K562 (cell line): ENCODE data around the gene HIPK2. TPM values are rescaled to one million over a fixed set of nuclear protein-coding genes. Genes with fewer than 3 reads are reported as not detected.

ENCODE experiments used
- BCOR ChIP-seq: fragments of 450-650 bp; IDR thresholded peaks from 2 replicates; pipeline ENCODE4 v1.6.1; 2016
- BRCA1 ChIP-seq, 2 experiments: fragments of 450-650 bp in 1 of 2; sonication (generic) in 1 of 2; formaldehyde crosslinking in 1 of 2; IDR thresholded peaks; 2 replicates each; pipeline versions ENCODE4 v1.5.0 to v1.6.1; 2017 to 2020; ENCODE audit warnings: mild to moderate bottlenecking in 1 of 2, missing genetic modification reagents in 1 of 2
- BRD4 ChIP-seq: fragments of 200-600 bp; sonication (generic); IDR thresholded peaks from 2 replicates; pipeline ENCODE4 v1.6.1; 2017; ENCODE audit warnings: inconsistent platforms
- CHCHD3 ChIP-seq: fragments of 250-450 bp; sonication (Bioruptor Pico); IDR thresholded peaks from 2 replicates; pipeline ENCODE4 v2.1.2; 2022; ENCODE audit warnings: mild to moderate bottlenecking
- CTCF ChIP-seq, 3 experiments: IDR thresholded peaks in 2 of 3; conservative IDR thresholded peaks in 1 of 3; 2 replicates each; pipeline ENCODE4 v1.5.1; 2011 to 2012; ENCODE audit warnings: low read length in 3 of 3, mild to moderate bottlenecking in 3 of 3, control low read depth in 2 of 3, improper control_type of control experiment in 1 of 3, inconsistent platforms in 1 of 3, low read depth in 1 of 3, mixed read lengths in 1 of 3, moderate library complexity in 1 of 3; ENCODE audit not compliant: insufficient read depth in 2 of 3
- IRF2 ChIP-seq: sonication (generic); formaldehyde crosslinking; IDR thresholded peaks from 2 replicates; pipeline ENCODE4 v1.8.1; 2022; ENCODE audit warnings: mild to moderate bottlenecking, missing genetic modification reagents
- KDM5B ChIP-seq: fragments of 200-600 bp; sonication (generic); IDR thresholded peaks from 2 replicates; pipeline ENCODE4 v1.6.1; 2012; ENCODE audit warnings: low read depth, mild to moderate bottlenecking, moderate library complexity, low read length, control low read depth, inconsistent platforms; ENCODE audit not compliant: insufficient replicate concordance
- NFATC3 ChIP-seq: fragments of 450-650 bp; IDR thresholded peaks from 2 replicates; pipeline ENCODE4 v1.6.1; 2017; ENCODE audit warnings: mild to moderate bottlenecking
- NFRKB ChIP-seq: fragments of 450-650 bp; IDR thresholded peaks from 2 replicates; pipeline ENCODE4 v1.6.1; 2016; ENCODE audit warnings: low read depth
- PHB ChIP-seq: fragments of 250-450 bp; sonication (Bioruptor Pico); IDR thresholded peaks from 2 replicates; pipeline ENCODE4 v1.5.0; 2021
- POLR2G ChIP-seq: fragments of 200-400 bp; formaldehyde crosslinking; IDR thresholded peaks from 2 replicates; pipeline ENCODE4 v1.6.1; 2017; ENCODE audit warnings: low read depth, mild to moderate bottlenecking, antibody characterized with exemption, low read length, moderate library complexity
- RBM14 ChIP-seq: fragments of 200-400 bp; formaldehyde crosslinking; IDR thresholded peaks from 2 replicates; pipeline ENCODE4 v1.6.1; 2018; ENCODE audit warnings: low read depth, mild to moderate bottlenecking, low read length, moderate library complexity, borderline replicate concordance; ENCODE audit not compliant: insufficient read depth
- SP1 ChIP-seq: sonication (generic); formaldehyde crosslinking; IDR thresholded peaks from 2 replicates; pipeline ENCODE4 v1.8.1; 2022; ENCODE audit warnings: mild to moderate bottlenecking, missing genetic modification reagents
- TRIM28 ChIP-seq: fragments of 450-650 bp; IDR thresholded peaks from 2 replicates; pipeline ENCODE4 v1.6.1; 2017
- ZKSCAN3 ChIP-seq: fragments of 250-450 bp; sonication (Bioruptor Pico); IDR thresholded peaks from 2 replicates; pipeline ENCODE4 v1.4.0; 2020
- ZNF12 ChIP-seq: sonication (generic); formaldehyde crosslinking; IDR thresholded peaks from 2 replicates; pipeline ENCODE4 v1.4.0; 2020; ENCODE audit warnings: mild to moderate bottlenecking, missing genetic modification reagents
- ZNF347 ChIP-seq: fragments of 450-650 bp; formaldehyde crosslinking; IDR thresholded peaks from 2 replicates; pipeline ENCODE4 v1.4.0; 2020; ENCODE audit warnings: low read depth, mild to moderate bottlenecking, moderate library complexity
- polyA plus RNA-seq, 8 experiments: library from polyadenylated mRNA; depleted of rRNA in 4 of 8; stranded (reverse) in 5 of 8; unstranded in 3 of 8; fragments of >200 nt; fragmentation: Nextera tagmentation in 2 of 8; fragmentation: Illumina TruSeq in 1 of 8; extraction: Ambion mirVana in 2 of 8; extraction: Trizol in 1 of 8; gene quantifications; 2 replicates each; pipeline versions ENCODE4 v1.2.1 to v1.2.3, GENCODE V29; 2011 to 2014; ENCODE audit warnings: inconsistent platforms in 1 of 8, missing spikeins in 1 of 8
- total RNA-seq, 7 experiments: library from RNA; depleted of rRNA in 6 of 7; stranded (reverse); fragments of >200 nt in 6 of 7; fragmentation: Illumina TruSeq in 2 of 7; extraction: Trizol in 2 of 7; gene quantifications; 2 replicates each; pipeline versions ENCODE4 v1.2.1 to v1.2.3, GENCODE V29; 2011 to 2021; ENCODE audit warnings: low replicate concordance in 1 of 7
- TF ChIP-seq, protein P1 (sequence below): fragments of 250-450 bp; sonication (Bioruptor Pico); IDR thresholded peaks from 2 replicates; pipeline ENCODE4 v1.4.0; 2020; ENCODE audit warnings: mild to moderate bottlenecking
- TF ChIP-seq, protein P2 (sequence below): fragments of 150-350 bp; IDR thresholded peaks from 2 replicates; pipeline ENCODE4 v1.6.1; 2014; ENCODE audit warnings: low read depth, mild to moderate bottlenecking, low read length, borderline replicate concordance

HIPK2 gene
- total and polyA plus RNA-seq, 9 of the 15 experiments (the other 6 are each of a cell fraction or from before 2014, with no cell fraction given): 0.69 to 19.8 (median 5.1) TPM

DNA sequence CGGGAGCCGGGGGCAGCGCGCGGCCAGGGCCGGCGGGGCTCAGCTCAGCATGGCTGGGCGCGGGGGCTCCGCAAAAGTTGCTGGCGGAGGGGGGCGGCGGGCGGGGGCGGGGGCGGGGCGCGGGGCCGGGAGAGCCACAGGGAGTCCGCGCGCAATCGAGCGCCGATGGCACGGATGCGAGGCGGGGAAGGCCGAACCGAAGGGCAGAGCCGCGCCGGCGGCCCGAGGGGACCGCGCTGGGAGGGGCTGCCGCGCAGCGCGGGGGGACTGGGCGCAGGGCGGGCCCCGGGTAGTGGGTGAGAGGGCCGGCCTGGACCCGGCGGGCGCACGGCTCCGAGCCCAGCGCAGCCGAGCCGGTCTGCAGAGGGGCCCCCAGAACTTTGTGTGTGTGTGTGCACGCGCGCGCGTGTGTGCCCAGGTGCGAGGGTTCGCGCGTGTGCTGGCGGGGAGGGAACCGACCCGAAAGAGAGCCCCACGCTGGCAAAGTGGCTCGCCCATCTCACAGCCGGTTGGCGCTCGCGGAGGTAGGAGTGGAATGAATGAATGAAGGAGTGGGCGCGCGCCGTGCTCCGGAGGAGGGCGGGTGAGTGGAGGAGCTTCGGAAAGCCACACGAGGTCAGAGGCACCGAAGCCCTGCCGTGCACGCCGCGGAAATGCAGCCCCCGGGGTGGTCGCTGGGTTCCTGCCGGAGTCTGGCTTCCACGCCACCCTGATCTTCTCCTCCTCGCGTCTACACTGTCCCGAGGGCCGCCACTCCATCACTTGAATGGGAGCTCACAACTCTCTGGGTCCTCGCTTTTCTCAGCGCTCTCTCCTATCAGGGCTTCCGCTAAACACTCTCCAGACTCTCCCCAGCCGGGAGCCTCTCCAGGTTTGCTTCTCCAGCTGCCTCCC, at the start of gene HIPK2 (continued):
- no peak for TF ChIP-seq ZNF347 (CRISPR knock-in tag)
- TF ChIP-seq BRD4: no peak
- peak; percentile 36; the same call in 1 of the 2 replicates for TF ChIP-seq SP1
- TF ChIP-seq BRCA1 (IDR thresholded peaks at IDR 0.05): no peak
- TF ChIP-seq BRCA1 (CRISPR knock-in tag; IDR thresholded peaks at IDR 0.05): peak; percentile 100
- TF ChIP-seq TRIM28: no peak
- peak; percentile 25; the same call in 1 of the 2 replicates for TF ChIP-seq ZNF12 (CRISPR knock-in tag)
- no peak for TF ChIP-seq BCOR
- no peak for TF ChIP-seq NFATC3
- TF ChIP-seq, protein P1, sequence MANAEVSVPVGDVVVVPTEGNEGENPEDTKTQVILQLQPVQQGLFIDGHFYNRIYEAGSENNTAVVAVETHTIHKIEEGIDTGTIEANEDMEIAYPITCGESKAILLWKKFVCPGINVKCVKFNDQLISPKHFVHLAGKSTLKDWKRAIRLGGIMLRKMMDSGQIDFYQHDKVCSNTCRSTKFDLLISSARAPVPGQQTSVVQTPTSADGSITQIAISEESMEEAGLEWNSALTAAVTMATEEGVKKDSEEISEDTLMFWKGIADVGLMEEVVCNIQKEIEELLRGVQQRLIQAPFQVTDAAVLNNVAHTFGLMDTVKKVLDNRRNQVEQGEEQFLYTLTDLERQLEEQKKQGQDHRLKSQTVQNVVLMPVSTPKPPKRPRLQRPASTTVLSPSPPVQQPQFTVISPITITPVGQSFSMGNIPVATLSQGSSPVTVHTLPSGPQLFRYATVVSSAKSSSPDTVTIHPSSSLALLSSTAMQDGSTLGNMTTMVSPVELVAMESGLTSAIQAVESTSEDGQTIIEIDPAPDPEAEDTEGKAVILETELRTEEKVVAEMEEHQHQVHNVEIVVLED (CRISPR knock-in tag): 0 out of 2 replicates have a peak, but pooled peaks have one; percentile 50
- no peak for TF ChIP-seq ZKSCAN3
- peak; percentile 79 for TF ChIP-seq POLR2G
- no peak for TF ChIP-seq NFRKB
- TF ChIP-seq, protein P2, sequence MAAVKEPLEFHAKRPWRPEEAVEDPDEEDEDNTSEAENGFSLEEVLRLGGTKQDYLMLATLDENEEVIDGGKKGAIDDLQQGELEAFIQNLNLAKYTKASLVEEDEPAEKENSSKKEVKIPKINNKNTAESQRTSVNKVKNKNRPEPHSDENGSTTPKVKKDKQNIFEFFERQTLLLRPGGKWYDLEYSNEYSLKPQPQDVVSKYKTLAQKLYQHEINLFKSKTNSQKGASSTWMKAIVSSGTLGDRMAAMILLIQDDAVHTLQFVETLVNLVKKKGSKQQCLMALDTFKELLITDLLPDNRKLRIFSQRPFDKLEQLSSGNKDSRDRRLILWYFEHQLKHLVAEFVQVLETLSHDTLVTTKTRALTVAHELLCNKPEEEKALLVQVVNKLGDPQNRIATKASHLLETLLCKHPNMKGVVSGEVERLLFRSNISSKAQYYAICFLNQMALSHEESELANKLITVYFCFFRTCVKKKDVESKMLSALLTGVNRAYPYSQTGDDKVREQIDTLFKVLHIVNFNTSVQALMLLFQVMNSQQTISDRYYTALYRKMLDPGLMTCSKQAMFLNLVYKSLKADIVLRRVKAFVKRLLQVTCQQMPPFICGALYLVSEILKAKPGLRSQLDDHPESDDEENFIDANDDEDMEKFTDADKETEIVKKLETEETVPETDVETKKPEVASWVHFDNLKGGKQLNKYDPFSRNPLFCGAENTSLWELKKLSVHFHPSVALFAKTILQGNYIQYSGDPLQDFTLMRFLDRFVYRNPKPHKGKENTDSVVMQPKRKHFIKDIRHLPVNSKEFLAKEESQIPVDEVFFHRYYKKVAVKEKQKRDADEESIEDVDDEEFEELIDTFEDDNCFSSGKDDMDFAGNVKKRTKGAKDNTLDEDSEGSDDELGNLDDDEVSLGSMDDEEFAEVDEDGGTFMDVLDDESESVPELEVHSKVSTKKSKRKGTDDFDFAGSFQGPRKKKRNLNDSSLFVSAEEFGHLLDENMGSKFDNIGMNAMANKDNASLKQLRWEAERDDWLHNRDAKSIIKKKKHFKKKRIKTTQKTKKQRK: no peak
- TF ChIP-seq CHCHD3: no peak
- TF ChIP-seq RBM14: no peak
- TF ChIP-seq CTCF (IDR thresholded peaks at IDR 0.05 in 2 of 3, conservative IDR thresholded peaks at IDR 0.05 in 1 of 3; ENCODE audit: insufficient read depth in 2 of 3, low read depth in 1 of 3, low read length in 3 of 3): no peak
- TF ChIP-seq KDM5B: peak; percentile 63
- TF ChIP-seq PHB: no peak
- no peak for TF ChIP-seq IRF2 (CRISPR knock-in tag)
